IMR-90 (cell line): ENCODE measurements around the gene ACOT7. TPM values are rescaled to one million over a fixed set of nuclear protein-coding genes. Genes with fewer than 3 reads are reported as not detected.

Experiments
- ATAC-seq: fragments of 200-7000 bp; cut with Tn5 transposase; 2 replicates; pipeline ENCODE4 v1.9.1; 2020; ENCODE audit warnings: low read depth, mild to moderate bottlenecking, moderate library complexity
- BruUV-seq: library from RNA; stranded (reverse); fragments of 400-500 nt; replicated peaks from 2 replicates; lab custom pipeline; 2021; lab: Mats Ljungman, UMichigan
- CTCF ChIA-PET: fragments of 300-600 bp; formaldehyde crosslinking; extraction: SDS; loops from one replicate; lab custom pipeline; 2021; ENCODE audit warnings: antibody characterized with exemption; lab: Yijun Ruan, JAX
- POLR2A ChIA-PET: fragments of 300-600 bp; sonication (Branson Sonifier 250); formaldehyde crosslinking; loops from one replicate; lab custom pipeline; 2022; ENCODE audit warnings: antibody characterized with exemption; ENCODE audit not compliant: unreplicated experiment; lab: Charles Lee
- DNase-seq: peaks from one replicate; pipeline ENCODE4 v3.0.0; 2013
- H2AFZ ChIP-seq: replicated peaks from 2 replicates; pipeline ENCODE3; 2013; ENCODE audit warnings: low read length, mild to moderate bottlenecking; ENCODE audit not compliant: poor library complexity
- H2AK5ac ChIP-seq: 2 replicates; pipeline ENCODE4 v1.6.1; 2013; ENCODE audit warnings: low read depth, low read length, inconsistent platforms
- H2AK9ac ChIP-seq: replicated peaks from 2 replicates; pipeline ENCODE3; 2013; ENCODE audit warnings: mild to moderate bottlenecking, low read depth, low read length, moderate library complexity; ENCODE audit not compliant: poor library complexity
- H2BK120ac ChIP-seq: 2 replicates; pipeline ENCODE4 v1.6.1; 2013; ENCODE audit warnings: low read depth, low read length, inconsistent platforms
- H2BK15ac ChIP-seq: 3 replicates; pipeline ENCODE4 v1.6.1; 2013; ENCODE audit warnings: low read depth, low read length, inconsistent platforms
- H2BK20ac ChIP-seq: 2 replicates; pipeline ENCODE4 v1.6.1; 2013; ENCODE audit warnings: low read depth, mild to moderate bottlenecking, inconsistent platforms, low read length, moderate library complexity
- H2BK5ac ChIP-seq: 2 replicates; pipeline ENCODE4 v1.6.1; 2013; ENCODE audit warnings: mild to moderate bottlenecking, low read depth, low read length, inconsistent platforms; ENCODE audit not compliant: poor library complexity, severe bottlenecking
- H3K14ac ChIP-seq: replicated peaks from 2 replicates; pipeline ENCODE4 v1.6.1; 2013; ENCODE audit warnings: low read depth, low read length, inconsistent platforms
- H3K18ac ChIP-seq: 2 replicates; pipeline ENCODE4 v1.6.1; 2013; ENCODE audit warnings: low read depth, low read length, control low read depth
- H3K23ac ChIP-seq: 2 replicates; pipeline ENCODE4 v1.6.1; 2013; ENCODE audit warnings: low read depth, low read length, inconsistent platforms
- H3K27ac ChIP-seq: 2 replicates; pipeline ENCODE4 v1.5.1; 2013; ENCODE audit warnings: mild to moderate bottlenecking, control low read depth, low read length; ENCODE audit not compliant: insufficient read depth
- H3K27me3 ChIP-seq: 2 replicates; pipeline ENCODE4 v1.6.1; 2013; ENCODE audit warnings: low read length; ENCODE audit not compliant: control insufficient read depth, insufficient read depth
- H3K36me3 ChIP-seq: 2 replicates; pipeline ENCODE4 v1.6.1; 2013; ENCODE audit warnings: low read length, mixed read lengths; ENCODE audit not compliant: control insufficient read depth, insufficient read depth
- H3K4ac ChIP-seq: 2 replicates; pipeline ENCODE4 v1.6.1; 2013; ENCODE audit warnings: low read depth, low read length, inconsistent platforms
- H3K4me1 ChIP-seq: 2 replicates; pipeline ENCODE4 v1.6.1; 2013; ENCODE audit warnings: low read length, mixed read lengths; ENCODE audit not compliant: control insufficient read depth, insufficient read depth
- H3K4me2 ChIP-seq: 2 replicates; pipeline ENCODE4 v1.6.1; 2013; ENCODE audit warnings: low read depth, mild to moderate bottlenecking, control low read depth, low read length, moderate library complexity
- H3K4me3 ChIP-seq: 2 replicates; pipeline ENCODE4 v1.5.1; 2013; ENCODE audit warnings: low read depth, mild to moderate bottlenecking, control low read depth, low read length, moderate library complexity; ENCODE audit not compliant: insufficient read depth
- H3K56ac ChIP-seq: 2 replicates; pipeline ENCODE4 v1.6.1; 2013; ENCODE audit warnings: low read length, inconsistent platforms; ENCODE audit not compliant: insufficient read depth; ENCODE audit errors: extremely low read depth
- H3K79me1 ChIP-seq, 2 experiments: 2 replicates each; pipeline ENCODE4 v1.6.1; 2013; ENCODE audit warnings: low read length in 2 of 2, inconsistent platforms in 1 of 2, low read depth in 1 of 2
- H3K9ac ChIP-seq: 2 replicates; pipeline ENCODE4 v1.6.1; 2013; ENCODE audit warnings: low read depth, low read length, control low read depth
- H3K9me1 ChIP-seq: 2 replicates; pipeline ENCODE4 v1.6.1; 2013; ENCODE audit warnings: low read length, inconsistent platforms; ENCODE audit not compliant: insufficient read depth
- H3K9me3 ChIP-seq: 2 replicates; pipeline ENCODE4 v1.6.1; 2013; ENCODE audit warnings: low read length; ENCODE audit not compliant: control insufficient read depth, insufficient read depth
- H4K20me1 ChIP-seq: 2 replicates; pipeline ENCODE4 v1.6.1; 2013; ENCODE audit warnings: low read length, inconsistent platforms; ENCODE audit not compliant: insufficient read depth
- H4K5ac ChIP-seq: 2 replicates; pipeline ENCODE4 v1.6.1; 2013; ENCODE audit warnings: mild to moderate bottlenecking, low read depth, low read length, control low read depth
- H4K8ac ChIP-seq, 2 experiments: 2 replicates each; pipeline ENCODE4 v1.6.1; 2013; ENCODE audit warnings: low read depth in 2 of 2, low read length in 2 of 2, control low read depth in 1 of 2, inconsistent platforms in 1 of 2
- H4K91ac ChIP-seq: 2 replicates; pipeline ENCODE4 v1.6.1; 2013; ENCODE audit warnings: low read depth, low read length, inconsistent platforms; ENCODE audit not compliant: insufficient read depth
- BHLHE40 ChIP-seq: fragments of 150-350 bp; IDR thresholded peaks from 2 replicates; pipeline ENCODE4 v1.6.1; 2016; ENCODE audit warnings: mild to moderate bottlenecking, low read depth, low read length
- ELK1 ChIP-seq: fragments of 150-350 bp; IDR thresholded peaks from 2 replicates; pipeline ENCODE4 v1.6.1; 2016; ENCODE audit warnings: low read depth, mild to moderate bottlenecking, low read length, moderate library complexity, borderline replicate concordance
- MAFK ChIP-seq: IDR thresholded peaks from 2 replicates; pipeline ENCODE4 v1.6.1; 2012; ENCODE audit warnings: low read depth, low read length, improper control_type of control experiment
- MXI1 ChIP-seq: IDR thresholded peaks from 2 replicates; pipeline ENCODE4 v1.6.1; 2012; ENCODE audit warnings: low read depth, mild to moderate bottlenecking, low read length, moderate library complexity, borderline replicate concordance
- NFE2L2 ChIP-seq: fragments of 150-350 bp; IDR thresholded peaks from 2 replicates; pipeline ENCODE4 v1.6.1; 2016; ENCODE audit warnings: low read depth, mild to moderate bottlenecking, low read length
- POLR2A ChIP-seq: IDR thresholded peaks from 2 replicates; pipeline ENCODE4 v1.6.1; 2012; ENCODE audit warnings: mild to moderate bottlenecking, low read depth, low read length
- RAD21 ChIP-seq: IDR thresholded peaks from 2 replicates; pipeline ENCODE4 v1.6.1; 2012; ENCODE audit warnings: low read length, improper control_type of control experiment
- USF2 ChIP-seq: fragments of 150-350 bp; IDR thresholded peaks from 2 replicates; pipeline ENCODE4 v1.6.1; 2017; ENCODE audit warnings: mild to moderate bottlenecking, antibody characterized with exemption, low read length, low read depth
- WGBS, 2 experiments: methylation state at CpG; one replicate each; pipeline versions ENCODE4 v1.1.5 to v1.1.7; 2013; ENCODE audit warnings: missing lambda C conversion rate in 2 of 2; ENCODE audit not compliant: insufficient read length in 1 of 2; ENCODE audit errors: extremely low coverage in 2 of 2; 5-methylcytosine and 5-hydroxymethylcytosine counted together
- dilution Hi-C: fragments of 300-500 bp; cut with HindIII; formaldehyde crosslinking; loops from one replicate; pipeline ENCODE4 v1.14.3; 2018; ENCODE audit warnings: low sequenced_read_pairs; ENCODE audit not compliant: unreplicated experiment
- in situ Hi-C: fragments of 300-500 bp; cut with MboI; formaldehyde crosslinking; loops from 3 replicates; pipeline ENCODE4 v1.14.3; 2019; ENCODE audit warnings: low sequenced_read_pairs, inconsistent platforms, mixed read lengths
- intact Hi-C: fragments of 100-400 bp; cut with micrococcal nuclease; formaldehyde crosslinking; loops from 2 replicates; pipeline ENCODE4 v1.10.0; 2022
- polyA plus RNA-seq, 3 experiments: library from polyadenylated mRNA; depleted of rRNA; stranded (reverse); fragments of >200 nt; gene quantifications; 2 replicates each; pipeline ENCODE4 v1.2.3, GENCODE V29; 2012; ENCODE audit warnings: low replicate concordance in 1 of 3
- total RNA-seq: library from RNA; depleted of rRNA; stranded (reverse); fragments of >200 nt; gene quantifications from 2 replicates; pipeline ENCODE4 v1.2.3, GENCODE V29; 2012

ACOT7 gene
- total and polyA plus RNA-seq, 2 of the 4 experiments (the other 2 are of a cell fraction): 51.6 to 242 TPM

- ATAC-seq (no peak), DNase-seq (no peak)
- no peak overlapping the region for H3K9ac ChIP-seq
- H4K8ac ChIP-seq: no peak overlapping the region
- no peaks in the 10 kb centered on the region for H3K9me3 ChIP-seq
- WGBS, 2 experiments: 90% methylated on average over 2 of the region's 14 CpGs; no CpG with 5 or more reads in 1 of the 2 experiments
- H2BK15ac ChIP-seq: no peak overlapping the region
- no peak overlapping the region for H2BK5ac ChIP-seq
- ChIA-PET CTCF (interaction anchor here (1.1 kb wide), 1 partner anchor 18 kb away, joined by 3 read pairs; no protein-coding TSS in a partner anchor), POLR2A (no interaction called here)
- no peak overlapping the region for H2BK120ac ChIP-seq
- no peak overlapping the region for H3K27ac ChIP-seq
- no TSS peak for BruUV-seq
- no peak overlapping the region for H2AFZ ChIP-seq
- dilution Hi-C loops: no loop called here
- H3K79me1 ChIP-seq: peaks cover 0 to 3% of the 10 kb centered on the region in 2 experiments; a peak in 1 of 4 replicates
- no peaks in the 10 kb centered on the region for H3K4me1 ChIP-seq
- H3K27me3 ChIP-seq: no peaks in the 10 kb centered on the region
- H3K9me1 ChIP-seq: no peaks in the 10 kb centered on the region; the same call in 1 of the 2 replicates
- H3K4me2 ChIP-seq: no peak overlapping the region
- H4K5ac ChIP-seq: no peak overlapping the region
- H4K20me1 ChIP-seq: no peaks in the 10 kb centered on the region
- TF ChIP-seq MXI1 (no peak), MAFK (no peak), NFE2L2 (no peak), USF2 (no peak), RAD21 (no peak), POLR2A (no peak), BHLHE40 (no peak), ELK1 (no peak)
- no peak overlapping the region for H3K56ac ChIP-seq
- no peak overlapping the region for H2AK9ac ChIP-seq
- peaks cover 4% of the 10 kb centered on the region; the same call in 1 of the 2 replicates for H3K36me3 ChIP-seq
- no peak overlapping the region for H3K4me3 ChIP-seq
- in situ Hi-C loops: no loop called here
- no peak overlapping the region for H4K91ac ChIP-seq
- no peak overlapping the region for H2AK5ac ChIP-seq
- no peak overlapping the region for H3K4ac ChIP-seq
- H3K23ac ChIP-seq: no peak overlapping the region
- intact Hi-C loops: no loop called here
- H3K18ac ChIP-seq: no peak overlapping the region
- no peak overlapping the region for H2BK20ac ChIP-seq
- H3K14ac ChIP-seq: no peak overlapping the region
Observed at GRCh38 chr1:6294080-6294889, 99.3 kb downstream of the ACOT7 start.
